ENCODE results near the gene GPR135. TPM values are rescaled to one million over a fixed set of nuclear protein-coding genes. Genes with fewer than 3 reads are reported as not detected.

Gene GPR135
- total RNA-seq, 1 experiment from 2014 or later = 3.9 TPM

- Histone ChIP-seq H3K9me3 (ENCODE audit: control insufficient read depth in 1 of 2, insufficient read depth in 1 of 2, low read depth in 1 of 2, low read length in 2 of 2) (no peaks in the 10 kb centered on the region), H3K36me3 (ENCODE audit: control insufficient read depth in 1 of 2, insufficient read depth in 2 of 2, low read length in 2 of 2) (peaks cover 2 to 14% of the 10 kb centered on the region in 2 experiments; a peak in 1 of 4 replicates), H3K9ac (ENCODE audit: low read length) (no peak overlapping the region), H3K9me2 (ENCODE audit: insufficient read depth) (no peaks in the 10 kb centered on the region), H4K20me1 (ENCODE audit: insufficient read depth) (no peaks in the 10 kb centered on the region), H3K79me2 (ENCODE audit: insufficient read depth, low read length) (no peaks in the 10 kb centered on the region), H2AFZ (ENCODE audit: low read depth, low read length, poor library complexity, severe bottlenecking) (no peak overlapping the region), H3K4me1 (ENCODE audit: control insufficient read depth in 1 of 2, insufficient read depth in 2 of 2, low read length in 2 of 2) (no peaks in the 10 kb centered on the region), H3K4me3 (replicated peaks in 1 of 2; ENCODE audit: low read depth in 1 of 2, low read length in 2 of 2) (no peak overlapping the region), H3K27me3 (ENCODE audit: insufficient read depth, low read length) (no peaks in the 10 kb centered on the region), H3K4me2 (ENCODE audit: low read length) (no peak overlapping the region), H3K27ac (ENCODE audit: low read depth, low read length) (no peak overlapping the region)
- RAD21 ChIA-PET (ENCODE audit: low non-redundant PET in 1 of 2, low total read pairs in 2 of 2, uncharacterized antibody in 2 of 2, unreplicated experiment in 2 of 2) = no interaction called here
- CTCF ChIA-PET = no interaction called here
- intact Hi-C loops (cut with micrococcal nuclease) = no loop called here
- no peak for TF ChIP-seq ZNF274 (IDR thresholded peaks at IDR 0.05; ENCODE audit: low read depth, low read length)
- TF ChIP-seq SP1 (IDR thresholded peaks at IDR 0.05; ENCODE audit: low read depth) = no peak
- TF ChIP-seq ZFX (IDR thresholded peaks at IDR 0.05) = no peak
- POLR2A ChIA-PET = no interaction called here
- ATAC-seq (no peak), DNase-seq (ENCODE audit: low read depth, low spot score) (no peak)
- BruUV-seq (replicated peaks) = no TSS peak
Measured at GRCh38 chr14:59461891-59462290, 3.3 kb downstream of the GPR135 start.

- Histone ChIP-seq H3K27me3 (ENCODE audit: insufficient read depth, low read length) (no peaks in the 10 kb centered on the region), H3K36me3 (ENCODE audit: control insufficient read depth in 1 of 2, insufficient read depth in 2 of 2, low read length in 2 of 2) (peaks cover 2 to 27% of the 10 kb centered on the region in 2 experiments; a peak in 1 of 4 replicates), H3K9me3 (ENCODE audit: control insufficient read depth in 1 of 2, insufficient read depth in 1 of 2, low read depth in 1 of 2, low read length in 2 of 2) (no peaks in the 10 kb centered on the region), H3K4me3 (replicated peaks in 1 of 2; ENCODE audit: low read depth in 1 of 2, low read length in 2 of 2) (no peak overlapping the region), H4K20me1 (ENCODE audit: insufficient read depth) (no peaks in the 10 kb centered on the region), H3K79me2 (ENCODE audit: insufficient read depth, low read length) (no peaks in the 10 kb centered on the region), H3K4me1 (ENCODE audit: control insufficient read depth in 1 of 2, insufficient read depth in 2 of 2, low read length in 2 of 2) (no peaks in the 10 kb centered on the region), H3K9ac (ENCODE audit: low read length) (no peak overlapping the region), H3K9me2 (ENCODE audit: insufficient read depth) (no peaks in the 10 kb centered on the region), H3K27ac (ENCODE audit: low read depth, low read length) (no peak overlapping the region), H2AFZ (ENCODE audit: low read depth, low read length, poor library complexity, severe bottlenecking) (no peak overlapping the region), H3K4me2 (ENCODE audit: low read length) (no peak overlapping the region)
- ATAC-seq = no peak
- intact Hi-C loops (cut with micrococcal nuclease) = no loop called here
- ChIA-PET RAD21 (ENCODE audit: low non-redundant PET in 1 of 2, low total read pairs in 2 of 2, uncharacterized antibody in 2 of 2, unreplicated experiment in 2 of 2) (no interaction called here), POLR2A (no interaction called here), CTCF (no interaction called here)
- DNase-seq (ENCODE audit: low read depth, low spot score) = no peak
- no TSS peak for BruUV-seq (replicated peaks)
- TF ChIP-seq POLR2A (IDR thresholded peaks at IDR 0.05; ENCODE audit: borderline replicate concordance, extremely low read depth, insufficient read depth, insufficient read length) (no peak), TCF7L2 (IDR thresholded peaks at IDR 0.05; ENCODE audit: borderline replicate concordance, extremely low read depth, insufficient read depth, insufficient read length) (no peak), ELF1 (IDR thresholded peaks at IDR 0.05; ENCODE audit: borderline replicate concordance, low read depth) (no peak), ZFX (IDR thresholded peaks at IDR 0.05) (no peak), SIN3A (IDR thresholded peaks at IDR 0.05; ENCODE audit: low read depth) (no peak), POLR2AphosphoS5 (IDR thresholded peaks at IDR 0.05; ENCODE audit: low read depth, low read length) (no peak), EZH2 (IDR thresholded peaks at IDR 0.05) (no peak), ZNF274 (IDR thresholded peaks at IDR 0.05; ENCODE audit: low read depth, low read length) (no peak), YY1 (IDR thresholded peaks at IDR 0.05; ENCODE audit: extremely low read depth, insufficient replicate concordance, low read depth, low read length) (no peak), SP1 (IDR thresholded peaks at IDR 0.05; ENCODE audit: low read depth) (no peak), FOSL1 (IDR thresholded peaks at IDR 0.05; ENCODE audit: low read depth) (no peak), RAD21 (IDR thresholded peaks at IDR 0.05; ENCODE audit: low read depth) (no peak), EGR1 (IDR thresholded peaks at IDR 0.05; ENCODE audit: low read depth) (no peak)
- TF ChIP-seq, protein P1, sequence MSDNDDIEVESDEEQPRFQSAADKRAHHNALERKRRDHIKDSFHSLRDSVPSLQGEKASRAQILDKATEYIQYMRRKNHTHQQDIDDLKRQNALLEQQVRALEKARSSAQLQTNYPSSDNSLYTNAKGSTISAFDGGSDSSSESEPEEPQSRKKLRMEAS (IDR thresholded peaks at IDR 0.05) = no peak
- TF ChIP-seq, protein P2, sequence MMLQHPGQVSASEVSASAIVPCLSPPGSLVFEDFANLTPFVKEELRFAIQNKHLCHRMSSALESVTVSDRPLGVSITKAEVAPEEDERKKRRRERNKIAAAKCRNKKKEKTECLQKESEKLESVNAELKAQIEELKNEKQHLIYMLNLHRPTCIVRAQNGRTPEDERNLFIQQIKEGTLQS (IDR thresholded peaks at IDR 0.05) = no peak
- TF ChIP-seq, protein P3, sequence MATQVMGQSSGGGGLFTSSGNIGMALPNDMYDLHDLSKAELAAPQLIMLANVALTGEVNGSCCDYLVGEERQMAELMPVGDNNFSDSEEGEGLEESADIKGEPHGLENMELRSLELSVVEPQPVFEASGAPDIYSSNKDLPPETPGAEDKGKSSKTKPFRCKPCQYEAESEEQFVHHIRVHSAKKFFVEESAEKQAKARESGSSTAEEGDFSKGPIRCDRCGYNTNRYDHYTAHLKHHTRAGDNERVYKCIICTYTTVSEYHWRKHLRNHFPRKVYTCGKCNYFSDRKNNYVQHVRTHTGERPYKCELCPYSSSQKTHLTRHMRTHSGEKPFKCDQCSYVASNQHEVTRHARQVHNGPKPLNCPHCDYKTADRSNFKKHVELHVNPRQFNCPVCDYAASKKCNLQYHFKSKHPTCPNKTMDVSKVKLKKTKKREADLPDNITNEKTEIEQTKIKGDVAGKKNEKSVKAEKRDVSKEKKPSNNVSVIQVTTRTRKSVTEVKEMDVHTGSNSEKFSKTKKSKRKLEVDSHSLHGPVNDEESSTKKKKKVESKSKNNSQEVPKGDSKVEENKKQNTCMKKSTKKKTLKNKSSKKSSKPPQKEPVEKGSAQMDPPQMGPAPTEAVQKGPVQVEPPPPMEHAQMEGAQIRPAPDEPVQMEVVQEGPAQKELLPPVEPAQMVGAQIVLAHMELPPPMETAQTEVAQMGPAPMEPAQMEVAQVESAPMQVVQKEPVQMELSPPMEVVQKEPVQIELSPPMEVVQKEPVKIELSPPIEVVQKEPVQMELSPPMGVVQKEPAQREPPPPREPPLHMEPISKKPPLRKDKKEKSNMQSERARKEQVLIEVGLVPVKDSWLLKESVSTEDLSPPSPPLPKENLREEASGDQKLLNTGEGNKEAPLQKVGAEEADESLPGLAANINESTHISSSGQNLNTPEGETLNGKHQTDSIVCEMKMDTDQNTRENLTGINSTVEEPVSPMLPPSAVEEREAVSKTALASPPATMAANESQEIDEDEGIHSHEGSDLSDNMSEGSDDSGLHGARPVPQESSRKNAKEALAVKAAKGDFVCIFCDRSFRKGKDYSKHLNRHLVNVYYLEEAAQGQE (IDR thresholded peaks at IDR 0.05; ENCODE audit: low read depth) = no peak
Measured at GRCh38 chr14:59460378-59460777, 4.8 kb downstream of the GPR135 start.
